Stimulated activated effector memory CD8-positive, alpha-beta T cell treated with anti-CD3 and anti-CD28 coated beads, Interleukin-12 subunit alpha, Interleukin-12 subunit beta, amount 100 ng/mL, for 72 hours (primary cell): ENCODE measurements around the gene ALCAM.

ENCODE experiments used
- ATAC-seq: fragments of 150-1000 bp; cut with Tn5 transposase; 2 replicates; pipeline ENCODE4 v1.10.0; 2021
- DNase-seq, 2 donors: peaks; one replicate each; pipeline ENCODE4 v3.0.0; 2021 to 2022; ENCODE audit warnings: low spot score in 2 of 2
- H3K27ac Mint-ChIP-seq: one replicate; pipeline ENCODE4 v1.8.0; 2022; ENCODE audit warnings: mild to moderate bottlenecking, mixed read lengths
- H3K36me3 Mint-ChIP-seq: one replicate; pipeline ENCODE4 v1.8.0; 2022; ENCODE audit warnings: mild to moderate bottlenecking, mixed read lengths
- H3K4me1 Mint-ChIP-seq: one replicate; pipeline ENCODE4 v1.8.0; 2022; ENCODE audit warnings: mixed read lengths
- H3K4me3 Mint-ChIP-seq: one replicate; pipeline ENCODE4 v1.8.0; 2022; ENCODE audit warnings: mild to moderate bottlenecking, mixed read lengths
- H3K9me3 Mint-ChIP-seq: one replicate; pipeline ENCODE4 v1.8.0; 2022; ENCODE audit warnings: mixed read lengths

ALCAM gene

GRCh38 chr3:105366326-105367062 lies at the start of gene ALCAM:
TSS of gene ALCAM (plus strand) at chr3:105366909.
- Mint-ChIP-seq H3K27ac (peak within 1 kb of the TSS; percentile 99), H3K4me1 (peaks cover 35% of the 10 kb centered on the region), H3K4me3 (peak within 1 kb of the TSS; percentile 91), H3K36me3 (peaks cover 15% of the 10 kb centered on the region), H3K9me3 (no peaks in the 10 kb centered on the region)
- ATAC-seq (peak; percentile 78), DNase-seq (peak; percentile 74 to 90)

DNA sequence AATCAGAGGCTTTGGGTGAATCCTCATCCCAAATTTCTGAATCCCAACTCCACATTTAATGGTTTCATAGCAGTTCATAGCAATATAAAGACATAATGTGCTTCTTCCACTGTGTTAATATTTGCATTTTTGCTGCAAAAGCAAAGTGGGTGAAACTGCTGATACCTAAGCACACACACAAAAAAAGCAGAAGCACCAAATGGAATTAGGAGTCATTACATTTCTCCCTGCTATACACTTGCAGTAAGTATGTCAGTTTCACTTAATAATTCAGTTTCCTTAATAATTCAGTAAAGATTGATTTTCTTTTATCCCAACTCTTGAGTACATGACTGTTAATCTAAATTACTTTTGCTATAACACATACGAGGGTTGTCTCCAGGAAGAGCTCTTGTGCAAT lies 48.9 kb upstream of the ALCAM start:
- no peaks in the 10 kb centered on the region for H3K4me1 Mint-ChIP-seq
- ATAC-seq (no peak), DNase-seq (no peak)
- H3K27ac Mint-ChIP-seq, result no peak overlapping the region
- no peaks in the 10 kb centered on the region for H3K9me3 Mint-ChIP-seq
- no peak overlapping the region for H3K4me3 Mint-ChIP-seq
- no peaks in the 10 kb centered on the region for H3K36me3 Mint-ChIP-seq

- Mint-ChIP-seq H3K36me3 (no peaks in the 10 kb centered on the region), H3K9me3 (no peaks in the 10 kb centered on the region), H3K4me1 (no peaks in the 10 kb centered on the region), H3K27ac (no peak overlapping the region), H3K4me3 (no peak overlapping the region)
- ATAC-seq, result peak; percentile 51
- no peak for DNase-seq
Measured at GRCh38 chr3:105322570-105323273, 44.0 kb upstream of the ALCAM start.

DNA sequence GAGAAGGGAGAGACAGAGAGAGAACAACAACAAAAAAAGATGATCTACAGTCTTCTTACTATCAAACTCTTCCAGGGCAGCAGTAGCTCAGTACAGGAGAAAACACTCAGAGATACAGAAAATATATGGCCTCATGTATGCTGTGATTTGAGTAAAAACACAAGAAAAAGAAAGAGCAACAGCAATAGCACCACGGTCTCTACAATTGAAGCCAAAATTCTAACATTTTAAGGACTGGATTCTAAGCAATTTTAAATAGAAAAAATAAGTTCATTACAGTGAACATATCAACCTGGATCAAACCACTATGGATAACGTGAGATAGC lies 43.5 kb upstream of the ALCAM start:
- Mint-ChIP-seq H3K27ac (no peak overlapping the region), H3K36me3 (no peaks in the 10 kb centered on the region)
- no peak for ATAC-seq

DNA sequence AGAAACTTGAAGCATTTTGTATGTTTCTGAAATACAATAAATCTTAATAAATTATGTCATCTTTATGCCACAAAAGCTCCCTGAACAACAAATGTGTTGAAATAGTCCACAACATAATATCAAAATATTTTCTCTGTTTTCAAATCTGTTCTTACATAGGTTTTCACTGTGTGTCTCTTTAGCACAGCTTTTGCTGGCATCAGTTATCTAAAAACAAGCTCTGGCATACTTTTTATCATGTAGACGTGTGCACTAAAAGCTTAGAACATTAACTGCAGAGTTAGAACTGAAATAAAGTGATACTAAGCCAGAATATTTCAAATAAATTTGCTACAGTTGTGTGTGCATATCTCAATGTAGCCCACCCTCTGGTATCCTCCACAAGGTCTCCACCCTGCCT lies 41.8 kb upstream of the ALCAM start:
- no peak for ATAC-seq
- H3K27ac Mint-ChIP-seq, result no peak overlapping the region

More for the DNA sequence above, 43.5 kb upstream of the ALCAM start:
- H3K4me1 Mint-ChIP-seq, result no peaks in the 10 kb centered on the region
- H3K4me3 Mint-ChIP-seq, result no peak overlapping the region
- no peak for DNase-seq
- no peaks in the 10 kb centered on the region for H3K9me3 Mint-ChIP-seq

GRCh38 chr3:105327662-105328337 lies 38.9 kb upstream of the ALCAM start:
- Mint-ChIP-seq H3K27ac (no peak overlapping the region), H3K36me3 (no peaks in the 10 kb centered on the region), H3K4me3 (no peak overlapping the region), H3K9me3 (no peaks in the 10 kb centered on the region), H3K4me1 (no peaks in the 10 kb centered on the region)
- DNase-seq (no peak), ATAC-seq (no peak)

More for the DNA sequence above, 41.8 kb upstream of the ALCAM start:
- DNase-seq, result no peak
- Mint-ChIP-seq H3K9me3 (no peaks in the 10 kb centered on the region), H3K36me3 (no peaks in the 10 kb centered on the region), H3K4me1 (no peaks in the 10 kb centered on the region), H3K4me3 (no peak overlapping the region)

GRCh38 chr3:105328338-105328730 lies 38.4 kb upstream of the ALCAM start:
- H3K4me3 Mint-ChIP-seq, result no peak overlapping the region
- no peaks in the 10 kb centered on the region for H3K36me3 Mint-ChIP-seq
- H3K4me1 Mint-ChIP-seq, result no peaks in the 10 kb centered on the region
- H3K9me3 Mint-ChIP-seq, result peaks cover 3% of the 10 kb centered on the region
- DNase-seq (no peak), ATAC-seq (no peak)
- H3K27ac Mint-ChIP-seq, result no peak overlapping the region

GRCh38 chr3:105332961-105333360 lies 33.7 kb upstream of the ALCAM start:
- H3K27ac Mint-ChIP-seq, result no peak overlapping the region
- no peak overlapping the region for H3K4me3 Mint-ChIP-seq
- H3K4me1 Mint-ChIP-seq, result no peaks in the 10 kb centered on the region
- DNase-seq (no peak), ATAC-seq (no peak)
- H3K36me3 Mint-ChIP-seq, result no peaks in the 10 kb centered on the region
- H3K9me3 Mint-ChIP-seq, result peaks cover 3% of the 10 kb centered on the region

DNA sequence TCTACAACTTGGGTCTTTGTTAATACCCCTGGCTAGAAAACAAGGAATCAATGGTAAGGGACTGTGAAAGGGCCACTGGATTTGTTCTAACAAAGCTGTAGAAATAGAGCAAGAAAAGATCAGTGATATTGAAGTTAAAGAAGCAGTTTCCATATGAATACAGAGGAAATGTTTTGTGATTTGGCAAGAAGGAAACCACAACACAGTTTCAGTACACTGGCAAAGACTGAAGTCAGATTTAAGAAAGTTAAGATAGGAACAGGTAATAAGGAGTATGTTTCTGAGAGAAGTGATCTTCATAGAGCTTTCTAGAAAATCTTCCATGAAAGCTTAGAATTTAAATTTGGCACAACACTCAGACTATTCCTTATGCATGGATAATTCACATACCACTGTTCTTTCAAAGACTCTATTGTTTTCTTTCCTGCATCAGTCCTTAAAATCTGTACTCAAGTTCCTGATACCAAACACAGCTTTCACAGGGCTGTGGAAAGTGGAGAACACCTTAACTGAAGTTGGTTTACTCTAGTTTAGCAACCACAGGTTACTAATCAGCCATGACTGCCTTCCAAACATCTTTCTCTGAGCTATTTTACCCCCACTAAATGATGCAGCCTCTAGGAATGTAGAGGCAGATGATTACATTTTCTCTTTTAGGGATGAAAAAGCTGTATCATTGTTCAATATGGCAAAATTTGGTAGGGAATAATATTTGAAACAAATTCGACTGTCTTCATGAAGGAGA lies 32.4 kb upstream of the ALCAM start:
- Mint-ChIP-seq H3K4me1 (no peaks in the 10 kb centered on the region), H3K36me3 (no peaks in the 10 kb centered on the region), H3K9me3 (peaks cover 3% of the 10 kb centered on the region), H3K4me3 (no peak overlapping the region), H3K27ac (no peak overlapping the region)
- ATAC-seq (peak; percentile 49), DNase-seq (no peak)

GRCh38 chr3:105339946-105340345 lies 26.8 kb upstream of the ALCAM start:
- DNase-seq (no peak), ATAC-seq (no peak)
- H3K9me3 Mint-ChIP-seq, result no peaks in the 10 kb centered on the region
- H3K4me3 Mint-ChIP-seq, result no peak overlapping the region
- H3K4me1 Mint-ChIP-seq, result no peaks in the 10 kb centered on the region
- H3K27ac Mint-ChIP-seq, result no peak overlapping the region
- H3K36me3 Mint-ChIP-seq, result no peaks in the 10 kb centered on the region

DNA sequence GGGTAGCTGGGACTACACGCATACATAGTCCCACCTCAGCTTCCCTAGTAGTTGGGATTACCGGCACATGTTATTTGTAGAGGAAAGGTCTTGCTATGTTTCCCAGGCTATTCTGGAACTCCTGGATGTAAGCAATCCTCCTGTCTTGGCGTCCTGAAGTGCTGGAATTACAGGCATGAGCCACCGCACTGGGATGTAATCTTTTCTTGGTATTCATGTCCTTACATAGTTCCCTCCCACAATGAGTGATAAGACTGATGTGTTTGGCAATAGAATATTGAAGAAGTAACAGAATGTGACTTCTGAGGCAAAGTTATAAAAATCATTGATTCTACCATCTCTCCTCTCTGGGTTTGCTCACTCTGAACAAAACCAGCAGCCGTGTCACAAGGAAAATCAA lies 22.7 kb upstream of the ALCAM start:
- DNase-seq, result no peak
- no peaks in the 10 kb centered on the region for H3K36me3 Mint-ChIP-seq
- H3K4me1 Mint-ChIP-seq, result no peaks in the 10 kb centered on the region
- H3K9me3 Mint-ChIP-seq, result no peaks in the 10 kb centered on the region
- H3K4me3 Mint-ChIP-seq, result no peak overlapping the region
- ATAC-seq, result no peak
- no peak overlapping the region for H3K27ac Mint-ChIP-seq

- Mint-ChIP-seq H3K9me3 (no peaks in the 10 kb centered on the region), H3K4me1 (no peaks in the 10 kb centered on the region), H3K27ac (no peak overlapping the region), H3K4me3 (no peak overlapping the region), H3K36me3 (no peaks in the 10 kb centered on the region)
- DNase-seq (no peak), ATAC-seq (no peak)
Measured at GRCh38 chr3:105345156-105345555, 21.6 kb upstream of the ALCAM start.

DNA sequence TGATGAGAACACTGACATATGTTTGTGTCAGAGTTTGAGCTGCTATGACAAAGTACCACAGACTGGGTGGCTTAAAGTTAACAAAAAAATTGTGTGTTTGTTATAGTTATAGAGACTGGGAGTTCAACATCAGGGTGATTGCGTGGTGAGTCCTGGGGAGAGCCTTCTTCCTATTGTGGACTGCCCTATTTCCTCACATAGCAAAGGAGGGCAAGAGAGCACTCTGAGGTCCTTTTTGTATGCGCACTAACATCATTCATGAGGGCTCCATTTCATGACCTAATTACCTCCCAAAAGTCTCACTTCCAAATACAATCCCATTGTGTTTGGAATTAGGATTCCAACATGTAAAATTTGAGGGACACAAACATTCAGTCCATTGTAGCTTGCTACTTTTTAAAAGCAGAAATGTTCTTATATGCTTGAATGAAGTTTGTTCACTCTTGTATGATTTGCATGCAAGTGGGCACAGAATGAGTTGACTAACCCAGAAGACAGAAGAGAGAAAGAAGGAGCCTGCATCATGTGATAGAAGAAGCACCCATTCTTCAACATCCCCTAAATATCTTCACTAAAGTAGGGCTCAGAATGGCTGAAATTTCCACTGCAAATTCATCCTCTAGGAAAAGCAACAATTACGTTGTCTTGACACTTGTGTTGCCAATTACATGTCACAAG lies 18.9 kb upstream of the ALCAM start:
- no peaks in the 10 kb centered on the region for H3K4me1 Mint-ChIP-seq
- H3K4me3 Mint-ChIP-seq, result no peak overlapping the region
- no peaks in the 10 kb centered on the region for H3K9me3 Mint-ChIP-seq
- ATAC-seq (no peak), DNase-seq (no peak)
- H3K27ac Mint-ChIP-seq, result no peak overlapping the region
- no peaks in the 10 kb centered on the region for H3K36me3 Mint-ChIP-seq

GRCh38 chr3:105348307-105348706 lies 18.4 kb upstream of the ALCAM start:
- ATAC-seq (no peak), DNase-seq (no peak)
- Mint-ChIP-seq H3K4me1 (no peaks in the 10 kb centered on the region), H3K36me3 (no peaks in the 10 kb centered on the region), H3K27ac (no peak overlapping the region), H3K4me3 (no peak overlapping the region), H3K9me3 (no peaks in the 10 kb centered on the region)
